GM12878 (cell line): Measurements from ENCODE around the gene HBA1. TPM values are rescaled to one million over a fixed set of nuclear protein-coding genes. Genes with fewer than 3 reads are reported as not detected.

Experiments used
- ATAC-seq: fragments of 200-7000 bp; cut with Tn5 transposase; 3 replicates; pipeline ENCODE4 v1.9.1; 2020; ENCODE audit warnings: mild to moderate bottlenecking, moderate library complexity
- BruUV-seq: library from RNA; stranded (reverse); fragments of 400-500 nt; replicated peaks from 2 replicates; lab custom pipeline; 2021; lab: Mats Ljungman, UMichigan
- CTCF ChIA-PET: fragments of 300-600 bp; sonication (Branson Sonifier 250); formaldehyde crosslinking; extraction: SDS; loops from one replicate; lab custom pipeline; 2021; ENCODE audit warnings: inconsistent platforms; lab: Yijun Ruan, JAX
- POLR2A ChIA-PET: fragments of 350-600 bp; formaldehyde crosslinking; extraction: SDS; loops from one replicate; lab custom pipeline; 2021; ENCODE audit warnings: inconsistent platforms; lab: Charles Lee
- RAD21 ChIA-PET: fragments of 300-600 bp; sonication (Branson Sonifier 250); formaldehyde crosslinking; loops from one replicate; lab custom pipeline; 2023; ENCODE audit warnings: antibody characterized with exemption; ENCODE audit not compliant: unreplicated experiment; lab: Charles Lee
- SMC1A ChIA-PET: fragments of 300-600 bp; sonication (Branson Sonifier 250); formaldehyde crosslinking; loops from one replicate; lab custom pipeline; 2023; ENCODE audit not compliant: unreplicated experiment, uncharacterized antibody; lab: Charles Lee
- DNase-seq: peaks from one replicate; pipeline ENCODE4 v3.0.0-alpha.2; 2011; ENCODE audit warnings: low read depth, low spot score
- FAIRE-seq: peaks from 3 replicates; lab custom pipeline; 2011; peaks lifted over from hg19 to GRCh38; lab: Jason Lieb, UNC
- H2AFZ ChIP-seq: 2 replicates; pipeline ENCODE4 v1.6.0; 2011; ENCODE audit warnings: low read depth, low read length, control low read depth; ENCODE audit not compliant: control insufficient read depth
- H3K27ac ChIP-seq: 2 replicates; pipeline ENCODE4 v1.5.1; 2011; ENCODE audit warnings: control low read depth; ENCODE audit not compliant: control insufficient read depth, insufficient read depth
- H3K27me3 ChIP-seq, 2 experiments: replicated peaks in 1 of 2; 2 replicates each; pipeline versions ENCODE4 v1.6.0 to v1.6.1; 2011; ENCODE audit warnings: low read length in 1 of 2; ENCODE audit not compliant: control insufficient read depth in 2 of 2, insufficient read depth in 2 of 2
- H3K36me3 ChIP-seq, 2 experiments: 2 replicates each; pipeline ENCODE4 v1.5.1; 2011; ENCODE audit warnings: low read length in 1 of 2; ENCODE audit not compliant: control insufficient read depth in 2 of 2, insufficient read depth in 2 of 2
- H3K4me1 ChIP-seq: 2 replicates; pipeline ENCODE4 v1.6.1; 2011; ENCODE audit warnings: mild to moderate bottlenecking, low read length, moderate library complexity, mixed read lengths; ENCODE audit not compliant: control insufficient read depth, insufficient read depth
- H3K4me2 ChIP-seq: 2 replicates; pipeline ENCODE4 v1.6.0; 2011; ENCODE audit warnings: control low read depth; ENCODE audit not compliant: control insufficient read depth, insufficient read depth
- H3K4me3 ChIP-seq: fragments of 200-600 bp; sonication (generic); 2 replicates; pipeline ENCODE4 v1.5.1; 2016
- H3K79me2 ChIP-seq: 2 replicates; pipeline ENCODE4 v1.6.0; 2011; ENCODE audit warnings: low read length; ENCODE audit not compliant: control insufficient read depth, insufficient read depth
- H3K9ac ChIP-seq: 2 replicates; pipeline ENCODE4 v1.8.0; 2011; ENCODE audit warnings: low read length, control low read depth, mixed read lengths; ENCODE audit not compliant: control insufficient read depth, insufficient read depth
- H3K9me3 ChIP-seq: replicated peaks from 3 replicates; pipeline ENCODE4 v1.5.1; 2011; ENCODE audit warnings: mild to moderate bottlenecking, low read length; ENCODE audit not compliant: control insufficient read depth, insufficient read depth
- H4K20me1 ChIP-seq: 2 replicates; pipeline ENCODE4 v1.6.0; 2011; ENCODE audit not compliant: control insufficient read depth, insufficient read depth
- DPF2 ChIP-seq: fragments of 450-650 bp; IDR thresholded peaks from 2 replicates; pipeline ENCODE4 v1.6.1; 2017; ENCODE audit warnings: mild to moderate bottlenecking
- EGR1 ChIP-seq, 2 experiments: IDR thresholded peaks; 1 replicate in 1 of 2; 2 replicates in 1 of 2; pipeline ENCODE4 v1.6.1; 2011 to 2012; ENCODE audit warnings: low read depth in 2 of 2, low read length in 2 of 2, borderline replicate concordance in 1 of 2, mild to moderate bottlenecking in 1 of 2, moderate library complexity in 1 of 2
- FOXK2 ChIP-seq: fragments of 450-650 bp; IDR thresholded peaks from 2 replicates; pipeline ENCODE4 v1.6.1; 2017; ENCODE audit warnings: mild to moderate bottlenecking, moderate library complexity
- MEF2B ChIP-seq: fragments of 450-650 bp; IDR thresholded peaks from 2 replicates; pipeline ENCODE4 v1.6.1; 2018; ENCODE audit warnings: mild to moderate bottlenecking, moderate library complexity; ENCODE audit not compliant: partially characterized antibody, poor library complexity, severe bottlenecking
- NBN ChIP-seq: fragments of 450-650 bp; IDR thresholded peaks from 2 replicates; pipeline ENCODE4 v1.6.1; 2016
- RAD51 ChIP-seq: fragments of 450-650 bp; IDR thresholded peaks from 2 replicates; pipeline ENCODE4 v1.6.1; 2016; ENCODE audit warnings: moderate library complexity, mild to moderate bottlenecking, inconsistent platforms
- SMAD5 ChIP-seq: IDR thresholded peaks from 2 replicates; pipeline ENCODE4 v1.6.1; 2016; ENCODE audit warnings: antibody characterized with exemption, low read depth
- SMARCA5 ChIP-seq: fragments of 450-650 bp; IDR thresholded peaks from 2 replicates; pipeline ENCODE4 v1.6.1; 2017; ENCODE audit warnings: mild to moderate bottlenecking
- SMC3 ChIP-seq: IDR thresholded peaks from 2 replicates; pipeline ENCODE4 v1.6.1; 2011; ENCODE audit warnings: low read length, improper control_type of control experiment, borderline replicate concordance
- SREBF1 ChIP-seq: IDR thresholded peaks from 2 replicates; pipeline ENCODE4 v1.6.1; 2012; ENCODE audit warnings: mild to moderate bottlenecking, low read length
- TCF3 ChIP-seq: IDR thresholded peaks from 2 replicates; pipeline ENCODE4 v1.6.1; 2012; ENCODE audit warnings: low read depth, mild to moderate bottlenecking, low read length, borderline replicate concordance; ENCODE audit not compliant: insufficient read depth
- ZNF592 ChIP-seq: fragments of 450-650 bp; IDR thresholded peaks from 2 replicates; pipeline ENCODE4 v1.6.1; 2017; ENCODE audit warnings: mild to moderate bottlenecking, moderate library complexity
- WGBS: methylation state at CpG from one replicate; pipeline ENCODE4 v1.1.6; 2016; ENCODE audit warnings: low lambda C conversion rate; ENCODE audit not compliant: insufficient replicate concordance, insufficient coverage; ENCODE audit errors: missing lambda C conversion rate; 5-methylcytosine and 5-hydroxymethylcytosine counted together
- in situ Hi-C: fragments of 300-500 bp; cut with MboI; formaldehyde crosslinking; loops from 9 replicates; pipeline ENCODE4 v1.14.3; 2018; ENCODE audit warnings: mixed read lengths
- intact Hi-C: fragments of 100-400 bp; cut with micrococcal nuclease; formaldehyde crosslinking; loops from one replicate; pipeline ENCODE4 v1.14.2; 2022; ENCODE audit not compliant: unreplicated experiment
- polyA plus RNA-seq, 11 experiments: library from polyadenylated mRNA; depleted of rRNA in 4 of 11; unstranded in 6 of 11; stranded (reverse) in 5 of 11; fragments of >200 nt; fragmentation: Nextera tagmentation in 4 of 11; fragmentation: Illumina TruSeq in 1 of 11; extraction: Ambion mirVana in 4 of 11; extraction: Trizol in 1 of 11; gene quantifications; 1 replicate in 1 of 11; 2 replicates in 10 of 11; pipeline versions ENCODE4 v1.2.1 to v1.2.3, GENCODE V29; 2011 to 2016; ENCODE audit warnings: inconsistent platforms in 2 of 11, missing spikeins in 2 of 11, low read depth in 1 of 11
- total RNA-seq, 4 experiments: library from RNA; depleted of rRNA in 3 of 4; stranded (reverse); fragments of >200 nt in 3 of 4; fragmentation: Illumina TruSeq in 1 of 4; extraction: Trizol in 1 of 4; gene quantifications; 2 replicates each; pipeline versions ENCODE4 v1.2.1 to v1.2.3, GENCODE V29; 2013 to 2021

Gene HBA1
- total and polyA plus RNA-seq, 10 of the 15 experiments (the other 5 are each of a cell fraction or from before 2014, with no cell fraction given) = 0.28 to 3.5 (median 0.83) TPM; not detected in 5

DNA sequence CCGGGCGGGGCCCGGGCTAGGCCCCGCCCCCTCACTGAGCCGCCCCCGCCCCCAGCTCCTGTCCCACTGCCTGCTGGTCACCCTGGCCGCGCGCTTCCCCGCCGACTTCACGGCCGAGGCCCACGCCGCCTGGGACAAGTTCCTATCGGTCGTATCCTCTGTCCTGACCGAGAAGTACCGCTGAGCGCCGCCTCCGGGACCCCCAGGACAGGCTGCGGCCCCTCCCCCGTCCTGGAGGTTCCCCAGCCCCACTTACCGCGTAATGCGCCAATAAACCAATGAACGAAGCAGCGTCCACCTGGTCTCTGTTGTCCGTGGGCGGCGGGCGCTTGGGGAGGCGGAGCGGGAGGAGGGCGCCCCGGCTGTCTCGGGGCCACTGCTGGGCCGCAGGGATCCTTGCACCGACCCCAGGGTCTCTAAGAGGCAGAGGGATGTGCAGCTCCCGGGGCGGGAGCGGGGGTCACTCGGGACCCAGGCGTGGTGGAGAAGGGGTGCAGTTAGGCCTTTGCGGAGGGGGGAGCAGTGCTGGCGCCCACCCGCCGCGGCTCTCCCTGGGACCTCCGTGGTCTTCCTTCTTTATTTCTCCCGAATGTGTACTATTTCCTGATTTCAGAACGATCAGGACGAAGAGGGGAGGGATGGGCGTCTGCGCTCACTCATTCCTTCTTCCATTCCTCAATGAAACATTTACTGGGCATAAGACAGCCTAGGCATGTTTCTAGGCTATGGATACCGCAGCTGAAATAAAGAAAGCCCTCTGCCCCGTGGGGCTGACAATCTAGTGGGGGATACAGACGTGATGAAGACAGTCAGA lies 22.1 kb upstream of the HBA1 start:
- Histone ChIP-seq H3K4me1 (no peaks in the 10 kb centered on the region), H2AFZ (peak overlapping the region; percentile 55), H3K9me3 (no peaks in the 10 kb centered on the region), H3K36me3 (no peaks in the 10 kb centered on the region), H4K20me1 (no peaks in the 10 kb centered on the region), H3K9ac (no peak overlapping the region), H3K4me2 (peak overlapping the region; percentile 77), H3K4me3 (no peak overlapping the region), H3K27me3 (peaks cover 1 to 3% of the 10 kb centered on the region in 2 experiments; a peak in 3 of 4 replicates), H3K27ac (no peak overlapping the region), H3K79me2 (no peaks in the 10 kb centered on the region)
- no TSS peak for BruUV-seq
- FAIRE-seq (no peak), DNase-seq (no peak), ATAC-seq (peak; percentile 62)
- in situ Hi-C loops (no loop called here), intact Hi-C loops (no loop called here)
- 14% methylated on average over 46 of the region's 59 CpGs for WGBS
- ChIA-PET SMC1A (no interaction called here), POLR2A (no interaction called here), CTCF (interaction anchor here (1.9 kb wide), 1 partner anchor 47 kb away, joined by 6 read pairs; no protein-coding TSS in a partner anchor), RAD21 (no interaction called here)
- TF ChIP-seq EGR1 (IDR thresholded peaks at IDR 0.05; ENCODE audit: borderline replicate concordance in 1 of 2, low read depth in 2 of 2, low read length in 2 of 2) (0 out of 3 replicates have a peak, but pooled peaks of 1 of the 2 experiments have one; percentile 24), DPF2 (0 out of 2 replicates have a peak, but pooled peaks have one; percentile 13), MEF2B (no peak), TCF3 (0 out of 2 replicates have a peak, but pooled peaks have one; percentile 43)

- CTCF ChIA-PET = interaction anchor here (1.9 kb wide), 1 partner anchor 48 kb away, joined by 6 read pairs; no protein-coding TSS in a partner anchor
Observed at GRCh38 chr16:155031-155398, 21.5 kb upstream of the HBA1 start.

More at GRCh38 chr16:155031-155398, 21.5 kb upstream of the HBA1 start:
- RAD21 ChIA-PET = no interaction called here
- TF ChIP-seq TCF3 = no peak
- TF ChIP-seq EGR1 (IDR thresholded peaks at IDR 0.05; ENCODE audit: borderline replicate concordance in 1 of 2, low read depth in 2 of 2, low read length in 2 of 2) = no peak
- TF ChIP-seq FOXK2 = no peak
- TF ChIP-seq SMARCA5 = no peak
- no peak for TF ChIP-seq SMC3
- TF ChIP-seq ZNF592 = no peak
- TF ChIP-seq SMAD5 = no peak
- no peak for TF ChIP-seq SREBF1
- no peak for TF ChIP-seq NBN
- TF ChIP-seq RAD51 = no peak
- Histone ChIP-seq H3K27ac (no peak overlapping the region), H3K27me3 (peaks cover 1 to 3% of the 10 kb centered on the region in 2 experiments; a peak in 3 of 4 replicates), H3K4me1 (no peaks in the 10 kb centered on the region), H3K36me3 (no peaks in the 10 kb centered on the region), H2AFZ (no peak overlapping the region), H3K9me3 (no peaks in the 10 kb centered on the region), H3K9ac (no peak overlapping the region), H3K4me2 (0 out of 2 replicates have a peak overlapping the region, but pooled peaks have one; percentile 4), H3K4me3 (no peak overlapping the region), H4K20me1 (no peaks in the 10 kb centered on the region), H3K79me2 (no peaks in the 10 kb centered on the region)
- SMC1A ChIA-PET = no interaction called here
- intact Hi-C loops = no loop called here
- no peak for DNase-seq
- WGBS = 57% methylated on average over 7 of the region's 7 CpGs
- ATAC-seq = no peak
- BruUV-seq = no TSS peak
- in situ Hi-C loops = no loop called here
- FAIRE-seq = no peak
- POLR2A ChIA-PET = interaction anchor here (0.6 kb wide), 1 partner anchor 14 kb away, joined by 3 read pairs; no protein-coding TSS in a partner anchor
